Adrenal gland (tissue), 12 donors: ENCODE results near the gene IRF4. TPM values are rescaled to one million over a fixed set of nuclear protein-coding genes. Genes with fewer than 3 reads are reported as not detected.
"Not testable (repeated sequence)": the region's sequence is repeated elsewhere in the genome, so short reads cannot be mapped to it uniquely, and the experiment has no call there.

ENCODE experiments used
- DNase-seq, 7 donors: peaks; one replicate each; pipeline ENCODE4 v3.0.0-alpha.2; 2019 to 2020
- H3K27ac ChIP-seq, 5 donors: fragments of 200-600 bp; sonication (generic) in 4 of 5; 1 replicate in 3 of 5; 2 replicates in 2 of 5; pipeline versions ENCODE4 v1.5.1 to v1.8.0; 2016 to 2020; ENCODE audit warnings: mild to moderate bottlenecking in 1 of 5
- H3K27me3 ChIP-seq: fragments of 200-600 bp; 2 replicates; pipeline ENCODE4 v1.8.0; 2021
- H3K36me3 ChIP-seq, 2 donors: fragments of 200-600 bp; replicated peaks in 1 of 2; 1 replicate in 1 of 2; 2 replicates in 1 of 2; pipeline versions ENCODE4 v1.5.1 to v1.8.0; 2018 to 2022
- H3K4me1 ChIP-seq, 2 donors: fragments of 200-600 bp; replicated peaks in 1 of 2; 1 replicate in 1 of 2; 2 replicates in 1 of 2; pipeline versions ENCODE4 v1.5.1 to v1.8.0; 2018 to 2021
- H3K4me3 ChIP-seq, 4 donors: fragments of 200-600 bp; sonication (generic) in 3 of 4; one replicate each; pipeline ENCODE4 v1.5.1; 2016 to 2018
- H3K9me3 ChIP-seq, 3 donors: fragments of 200-600 bp; sonication (generic) in 1 of 3; replicated peaks in 1 of 3; 1 replicate in 2 of 3; 2 replicates in 1 of 3; pipeline versions ENCODE4 v1.5.1 to v1.8.0; 2016 to 2021
- CTCF ChIP-seq, 6 experiments: fragments of 450-650 bp in 4 of 6; fragments of 200-600 bp in 2 of 6; sonication (generic) in 1 of 6; IDR thresholded peaks; 1 replicate in 5 of 6; 2 replicates in 1 of 6; pipeline versions ENCODE4 v1.5.1 to v1.8.0; 2016 to 2021; ENCODE audit warnings: antibody characterized with exemption in 6 of 6, mild to moderate bottlenecking in 2 of 6, moderate library complexity in 1 of 6
- POLR2A ChIP-seq, 2 donors: fragments of 450-650 bp; IDR thresholded peaks; one replicate each; pipeline ENCODE4 v1.6.1; 2017; ENCODE audit warnings: antibody characterized with exemption in 2 of 2, mild to moderate bottlenecking in 2 of 2, moderate library complexity in 1 of 2
- WGBS, 4 donors: extraction: QIAGEN DNeasy Blood & Tissue Kit in 2 of 4; methylation state at CpG; one replicate each; pipeline versions ENCODE4 v1.1.5 to v1.1.7; 2013 to 2017; 5-methylcytosine and 5-hydroxymethylcytosine counted together
- intact Hi-C, 2 donors: fragments of 100-400 bp; cut with DNase I; formaldehyde crosslinking; loops; one replicate each; pipeline versions ENCODE4 v1.14.1 to v1.15.0; 2022 to 2023
- polyA plus RNA-seq, 3 donors: library from polyadenylated mRNA; stranded (reverse); fragments of 200-250 nt in 2 of 3; fragments of 350-450 nt in 1 of 3; fragmentation: Illumina TruSeq in 1 of 3; extraction: RNeasy Lipid Tissue Mini Kit (QIAGEN cat#74804) in 1 of 3; gene quantifications; one replicate each; pipeline ENCODE4 v1.2.3, GENCODE V29; 2013 to 2014
- total RNA-seq, 9 donors: library from RNA; depleted of rRNA in 4 of 9; stranded (reverse); fragments of >200 nt in 4 of 9; fragments of 120-200 nt in 1 of 9; fragmentation: NEBNext Ultra II Directional in 1 of 9; extraction: Animal tissue kit (Norgen Biotek cat#: 25700) in 1 of 9; gene quantifications; one replicate each; pipeline versions ENCODE4 v1.1.0 to v1.2.4, GENCODE V29; 2013 to 2023
- donor health status: healthy with polysubstance abuse.
- donor health status: Bipolar disorder and iron deficiency.
- donor health status: DM: yes; HTN: yes; CAD: no.
- donor health status: DM: no; HTN: no; CAD: no.
- donor health status: DM: no; HTN: no; CAD: no.
- donor health status: DM: yes; HTN: yes; CAD: no.

The IRF4 gene
- total and polyA plus RNA-seq, 12 donors, result 0.06 to 1.5 (median 0.48) TPM; not detected in 1

DNA sequence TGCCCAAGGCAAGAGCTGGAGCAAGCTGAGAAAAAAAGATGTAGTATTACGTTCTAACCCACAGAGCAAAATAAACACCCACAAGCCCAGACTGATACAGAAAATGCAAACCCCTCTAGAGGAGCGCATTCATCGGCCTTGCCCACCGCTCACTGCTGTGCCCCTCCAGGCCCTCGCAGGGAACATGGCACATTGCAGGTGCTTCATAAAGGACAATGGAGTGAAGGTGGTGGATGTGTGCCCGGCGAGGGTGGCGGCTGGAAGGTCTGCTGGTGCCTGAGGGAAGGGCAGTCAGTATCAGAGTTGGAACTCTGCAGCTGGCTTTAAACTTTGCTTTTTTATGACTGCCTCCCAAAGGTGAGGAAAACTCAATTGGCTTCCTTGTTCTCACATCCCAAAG lies 18.5 kb upstream of the IRF4 start:
- no peaks in the 10 kb centered on the region for H3K36me3 ChIP-seq
- H3K27me3 ChIP-seq, result peaks cover 64% of the 10 kb centered on the region
- no peaks in the 10 kb centered on the region for H3K4me1 ChIP-seq
- no peak overlapping the region for H3K4me3 ChIP-seq
- no peaks in the 10 kb centered on the region for H3K9me3 ChIP-seq
- TF ChIP-seq POLR2A (IDR thresholded peaks at IDR 0.05) (no peak), CTCF (IDR thresholded peaks at IDR 0.05) (no peak)
- no peak for DNase-seq
- intact Hi-C loops, result no loop called here
- WGBS, 4 donors, result 78 to 80% (median 78%) methylated on average over 8 of the region's 8 CpGs
- no peak overlapping the region for H3K27ac ChIP-seq

DNA sequence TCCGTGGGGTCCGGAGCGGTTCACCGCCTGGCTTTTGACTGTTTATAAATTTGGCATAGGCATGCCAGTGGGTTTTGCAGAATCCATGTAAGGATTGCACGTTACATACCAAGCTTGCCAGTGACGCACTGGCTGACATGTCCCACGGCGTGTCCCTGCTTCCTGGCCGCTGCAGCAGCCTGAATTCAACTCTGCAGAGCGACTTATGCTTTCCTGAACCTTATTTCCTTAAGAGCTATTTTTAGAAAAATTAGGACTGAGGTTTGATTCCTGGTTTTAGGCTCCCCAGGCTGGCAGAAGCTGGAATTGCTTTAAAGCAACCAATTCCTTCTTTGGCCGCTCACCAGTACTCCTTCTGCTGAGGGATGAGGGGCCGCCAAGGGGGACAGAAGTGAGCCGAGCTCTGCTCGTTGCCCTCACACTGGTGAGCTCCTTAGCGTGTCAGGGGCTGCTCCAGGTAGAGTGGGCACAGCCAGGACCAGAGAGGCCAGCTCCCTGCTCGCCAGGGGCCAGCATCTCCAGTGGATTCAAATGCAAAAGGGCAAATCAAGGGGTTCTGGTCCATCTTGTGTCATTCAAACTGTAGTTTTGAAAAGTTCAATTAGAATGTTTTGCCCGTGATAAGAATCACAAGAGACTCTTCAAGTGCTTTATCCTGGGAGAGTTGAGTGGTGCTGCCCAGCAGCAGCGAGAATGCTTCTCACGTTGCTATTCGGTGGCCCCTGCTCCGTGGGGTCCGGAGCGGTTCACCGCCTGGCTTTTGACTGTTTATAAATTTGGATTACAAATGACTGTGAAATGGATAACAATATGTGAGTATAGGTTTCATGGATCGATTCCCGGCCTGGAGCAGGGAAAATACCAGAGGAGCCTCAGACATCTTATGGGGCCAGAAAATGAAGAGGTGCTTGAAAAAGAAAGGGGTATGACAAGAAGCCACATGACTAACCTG lies 17.5 kb upstream of the IRF4 start:
- Histone ChIP-seq H3K9me3 (no peaks in the 10 kb centered on the region), H3K27me3 (peaks cover 62% of the 10 kb centered on the region), H3K4me3 (no peak overlapping the region), H3K4me1 (no peaks in the 10 kb centered on the region), H3K27ac (no peak overlapping the region), H3K36me3 (no peaks in the 10 kb centered on the region)
- DNase-seq, result no peak
- TF ChIP-seq CTCF (IDR thresholded peaks at IDR 0.05) (peak in 1 of 6 experiments; percentile 22), POLR2A (IDR thresholded peaks at IDR 0.05) (no peak)
- WGBS, 4 donors, result 64 to 71% (median 70%) methylated on average over 26 of the region's 26 CpGs
- intact Hi-C loops, result no loop called here

DNA sequence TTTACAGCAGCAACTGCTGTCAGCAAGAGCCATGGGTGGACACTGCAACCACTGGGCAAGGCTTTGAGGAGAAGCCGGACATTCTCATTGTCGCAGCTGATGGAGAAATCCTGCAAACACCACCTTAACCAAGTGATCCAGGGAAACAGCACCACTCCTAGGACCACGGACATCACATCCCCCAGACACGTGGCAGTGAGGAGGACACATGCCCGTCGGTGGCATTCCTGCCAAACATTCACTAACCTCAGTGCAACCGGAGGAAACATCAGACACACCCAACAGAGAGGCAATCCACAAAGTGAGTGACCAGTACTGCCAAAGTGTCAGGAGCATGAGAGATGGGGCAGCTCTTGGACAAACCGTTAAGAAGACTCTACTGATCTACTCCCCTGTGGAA lies 16.6 kb upstream of the IRF4 start:
- TF ChIP-seq CTCF (IDR thresholded peaks at IDR 0.05) (no peak), POLR2A (IDR thresholded peaks at IDR 0.05) (no peak)
- Histone ChIP-seq H3K4me3 (no peak overlapping the region), H3K9me3 (no peaks in the 10 kb centered on the region), H3K27ac (no peak overlapping the region), H3K27me3 (peaks cover 62% of the 10 kb centered on the region), H3K4me1 (no peaks in the 10 kb centered on the region), H3K36me3 (no peaks in the 10 kb centered on the region)
- intact Hi-C loops, result no loop called here
- WGBS, 4 donors, result 74 to 86% (median 76%) methylated on average over 8 of the region's 8 CpGs
- no peak for DNase-seq

DNA sequence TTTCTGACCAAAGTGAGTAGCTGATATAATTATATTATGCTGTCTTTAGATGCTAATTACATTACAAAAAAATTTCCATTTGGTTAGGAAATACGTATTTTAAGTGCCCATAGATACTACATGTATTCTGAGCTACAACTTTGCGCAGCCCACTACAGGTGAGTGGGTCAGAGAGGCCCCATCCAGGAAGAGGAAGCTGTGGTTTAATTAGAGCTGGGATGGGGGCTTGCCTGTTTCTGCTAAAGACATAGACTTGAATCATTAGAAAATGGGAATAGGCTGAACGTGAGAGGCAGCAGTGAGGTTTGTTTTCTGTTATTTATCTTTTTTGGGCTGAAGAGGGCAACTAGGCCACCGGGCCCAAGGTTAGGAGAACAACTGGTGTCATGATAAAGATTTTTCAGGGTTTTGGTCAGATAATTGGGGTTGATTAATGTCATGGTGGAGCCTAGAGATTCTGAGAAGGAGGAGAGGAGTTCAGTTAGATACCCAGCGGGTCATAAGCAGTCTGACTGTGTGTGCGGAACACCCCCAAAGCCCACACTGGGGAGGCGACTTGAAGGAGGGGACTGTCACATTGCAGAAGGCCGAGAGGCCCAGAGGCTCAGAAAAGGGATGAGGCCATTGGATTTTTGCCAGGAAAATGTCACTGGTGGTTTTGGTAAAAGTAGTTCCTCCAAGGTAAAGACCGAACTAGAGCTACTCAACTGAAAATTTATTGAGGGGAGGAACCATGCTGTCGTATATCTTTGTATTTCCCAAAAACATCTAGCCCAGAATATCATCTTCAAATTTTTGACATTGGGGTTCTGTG lies 14.5 kb upstream of the IRF4 start:
- Histone ChIP-seq H3K9me3 (no peaks in the 10 kb centered on the region), H3K4me1 (no peaks in the 10 kb centered on the region), H3K36me3 (no peaks in the 10 kb centered on the region), H3K4me3 (no peak overlapping the region), H3K27me3 (peaks cover 68% of the 10 kb centered on the region), H3K27ac (no peak overlapping the region)
- no peak for TF ChIP-seq POLR2A (IDR thresholded peaks at IDR 0.05)
- no peak for TF ChIP-seq CTCF (IDR thresholded peaks at IDR 0.05)
- 66 to 68% (median 66%) methylated on average over 10 of the region's 10 CpGs for WGBS, 4 donors
- no peak for DNase-seq
- intact Hi-C loops, result no loop called here

GRCh38 chr6:377641-378020 lies 13.9 kb upstream of the IRF4 start:
- WGBS, 4 donors, result 82 to 84% (median 83%) methylated on average over 13 of the region's 13 CpGs
- intact Hi-C loops, result not testable (repeated sequence)

More at GRCh38 chr6:377641-378020, 13.9 kb upstream of the IRF4 start:
- H3K36me3 ChIP-seq, H3K27ac ChIP-seq, H3K9me3 ChIP-seq, H3K4me1 ChIP-seq, H3K4me3 ChIP-seq, DNase-seq: not testable (repeated sequence)
- peaks cover 63% of the 10 kb centered on the region for H3K27me3 ChIP-seq
